ENCODE results near the gene ERFL. TPM values are rescaled to one million over a fixed set of nuclear protein-coding genes. Genes with fewer than 3 reads are reported as not detected.

Gene ERFL
- total and polyA plus RNA-seq, 2 donors (not counting 1 experiment from before 2014, with no cell fraction given): 2.3 to 5.5 TPM

- Mint-ChIP-seq H3K4me1 (peaks cover 14% of the 10 kb centered on the region), H3K27ac (no peak overlapping the region), H3K27me3 (no peaks in the 10 kb centered on the region), H3K9me3 (ENCODE audit: insufficient read depth) (no peaks in the 10 kb centered on the region), H3K4me3 (no peak overlapping the region)
- intact Hi-C loops (cut with micrococcal nuclease): no loop called here
- ChIA-PET POLR2A (interaction anchor here (0.5 to 1.2 kb wide), 2 partner anchors 30 to 180 kb away, joined by 3 read pairs; partner anchors contain the start of gene ZNF574), CTCF (interaction anchor here (1.2 kb wide), 1 partner anchor 15 kb away, joined by 4 read pairs; no protein-coding TSS in a partner anchor)
- H3K4me1 ChIP-seq (ENCODE audit: control insufficient read depth in 2 of 2, insufficient read depth in 2 of 2, low read length in 2 of 2): peaks cover 0 to 17% of the 10 kb centered on the region in 2 donors
- WGBS (ENCODE audit: insufficient coverage): 100% methylated on average over 1 of the region's 1 CpG
- ATAC-seq (ENCODE audit: low read depth) (no peak), DNase-seq (no peak)
- no peaks in the 10 kb centered on the region for H3K9me3 ChIP-seq (ENCODE audit: control extremely low read depth in 1 of 3, control insufficient read depth in 2 of 3, insufficient read depth in 1 of 3, low read length in 2 of 3)
- no peak overlapping the region for H3K4me2 ChIP-seq (replicated peaks; ENCODE audit: low read depth, low read length, poor library complexity, severe bottlenecking)
- no peak overlapping the region for H3K9ac ChIP-seq (ENCODE audit: low read length)
- H3K79me2 ChIP-seq (ENCODE audit: control insufficient read depth, insufficient read depth, low read length): peaks cover 39% of the 10 kb centered on the region
- H3K27me3 ChIP-seq (replicated peaks in 1 of 4; ENCODE audit: control extremely low read depth in 1 of 4, control insufficient read depth in 3 of 4, insufficient read depth in 4 of 4, low read length in 3 of 4): no peaks in the 10 kb centered on the region
- no peak overlapping the region for H2AFZ ChIP-seq (ENCODE audit: insufficient read depth, low read depth, low read length, poor library complexity, severe bottlenecking)
- H4K20me1 ChIP-seq (ENCODE audit: control insufficient read depth, insufficient read depth, low read length, poor library complexity, severe bottlenecking): peaks cover 90% of the 10 kb centered on the region
- TF ChIP-seq CTCF (IDR thresholded peaks at IDR 0.05) (no peak), EZH2 (IDR thresholded peaks at IDR 0.05; ENCODE audit: borderline replicate concordance, insufficient read depth, low read depth, low read length, poor library complexity, severe bottlenecking) (no peak)
- H3K4me3 ChIP-seq (ENCODE audit: control extremely low read depth in 1 of 5, extremely low read depth in 1 of 5, insufficient read depth in 1 of 5, low read depth in 2 of 5, low read length in 4 of 5): no peak overlapping the region
- H3K27ac ChIP-seq (ENCODE audit: low read length in 2 of 2): peak overlapping the region in 1 of 2 donors; percentile 30
- H3K36me3 ChIP-seq (replicated peaks in 1 of 2; ENCODE audit: control extremely low read depth in 1 of 2, control insufficient read depth in 1 of 2, extremely low read depth in 1 of 2, insufficient read depth in 2 of 2, low read length in 1 of 2): peaks cover 7 to 79% of the 10 kb centered on the region in 2 experiments
Observed at GRCh38 chr19:41896581-41896942, 31.7 kb downstream of the ERFL start.

- no peak overlapping the region for H3K4me3 ChIP-seq (ENCODE audit: control extremely low read depth in 1 of 5, extremely low read depth in 1 of 5, insufficient read depth in 1 of 5, low read depth in 2 of 5, low read length in 4 of 5)
- H2AFZ ChIP-seq (ENCODE audit: insufficient read depth, low read depth, low read length, poor library complexity, severe bottlenecking): no peak overlapping the region
- TF ChIP-seq EZH2 (IDR thresholded peaks at IDR 0.05; ENCODE audit: borderline replicate concordance, insufficient read depth, low read depth, low read length, poor library complexity, severe bottlenecking) (no peak), CTCF (IDR thresholded peaks at IDR 0.05) (no peak)
- no peaks in the 10 kb centered on the region for H3K9me3 Mint-ChIP-seq (ENCODE audit: insufficient read depth)
- DNase-seq (no peak), ATAC-seq (ENCODE audit: low read depth) (peak; percentile 7)
- no peak overlapping the region for H3K4me3 Mint-ChIP-seq
- peaks cover 0 to 18% of the 10 kb centered on the region in 2 donors for H3K4me1 ChIP-seq (ENCODE audit: control insufficient read depth in 2 of 2, insufficient read depth in 2 of 2, low read length in 2 of 2)
- H3K27me3 Mint-ChIP-seq: no peaks in the 10 kb centered on the region
- POLR2A ChIA-PET: interaction anchor here (0.5 to 1.2 kb wide), 2 partner anchors 29 to 180 kb away, joined by 3 read pairs; partner anchors contain the start of gene ZNF574
- peak overlapping the region; percentile 59 for H3K27ac Mint-ChIP-seq
- peak overlapping the region in 1 of 2 donors; percentile 30 for H3K27ac ChIP-seq (ENCODE audit: low read length in 2 of 2)
- CTCF ChIA-PET: interaction anchor here (1.2 kb wide), 1 partner anchor 16 kb away, joined by 4 read pairs; no protein-coding TSS in a partner anchor
- H3K27me3 ChIP-seq (replicated peaks in 1 of 4; ENCODE audit: control extremely low read depth in 1 of 4, control insufficient read depth in 3 of 4, insufficient read depth in 4 of 4, low read length in 3 of 4): no peaks in the 10 kb centered on the region
- H3K36me3 ChIP-seq (replicated peaks in 1 of 2; ENCODE audit: control extremely low read depth in 1 of 2, control insufficient read depth in 1 of 2, extremely low read depth in 1 of 2, insufficient read depth in 2 of 2, low read length in 1 of 2): peaks cover 5 to 81% of the 10 kb centered on the region in 2 experiments
- intact Hi-C loops (cut with micrococcal nuclease): no loop called here
- peaks cover 44% of the 10 kb centered on the region for H3K79me2 ChIP-seq (ENCODE audit: control insufficient read depth, insufficient read depth, low read length)
- H3K4me1 Mint-ChIP-seq: peaks cover 15% of the 10 kb centered on the region
- H3K9me3 ChIP-seq (ENCODE audit: control extremely low read depth in 1 of 3, control insufficient read depth in 2 of 3, insufficient read depth in 1 of 3, low read length in 2 of 3): no peaks in the 10 kb centered on the region
- H4K20me1 ChIP-seq (ENCODE audit: control insufficient read depth, insufficient read depth, low read length, poor library complexity, severe bottlenecking): peaks cover 92% of the 10 kb centered on the region
- no peak overlapping the region for H3K4me2 ChIP-seq (replicated peaks; ENCODE audit: low read depth, low read length, poor library complexity, severe bottlenecking)
- 87% methylated on average over 12 of the region's 19 CpGs for WGBS (ENCODE audit: insufficient coverage)
- no peak overlapping the region for H3K9ac ChIP-seq (ENCODE audit: low read length)
Observed at GRCh38 chr19:41895745-41896580, 32.3 kb downstream of the ERFL start.
